Myocyte (in vitro differentiated cells): ENCODE measurements around the gene PIK3R2. TPM values are rescaled to one million over a fixed set of nuclear protein-coding genes. Genes with fewer than 3 reads are reported as not detected.

Experiments
- DNase-seq: peaks from one replicate; pipeline ENCODE4 v3.0.0-alpha.2; 2012; ENCODE audit warnings: low read depth
- total RNA-seq: library from RNA; depleted of rRNA; stranded (reverse); fragments of >200 nt; gene quantifications from 2 replicates; pipeline ENCODE4 v1.2.3, GENCODE V29; 2014

The PIK3R2 gene
- total RNA-seq, 1 donor from 2014 or later = 48.4 TPM

DNA sequence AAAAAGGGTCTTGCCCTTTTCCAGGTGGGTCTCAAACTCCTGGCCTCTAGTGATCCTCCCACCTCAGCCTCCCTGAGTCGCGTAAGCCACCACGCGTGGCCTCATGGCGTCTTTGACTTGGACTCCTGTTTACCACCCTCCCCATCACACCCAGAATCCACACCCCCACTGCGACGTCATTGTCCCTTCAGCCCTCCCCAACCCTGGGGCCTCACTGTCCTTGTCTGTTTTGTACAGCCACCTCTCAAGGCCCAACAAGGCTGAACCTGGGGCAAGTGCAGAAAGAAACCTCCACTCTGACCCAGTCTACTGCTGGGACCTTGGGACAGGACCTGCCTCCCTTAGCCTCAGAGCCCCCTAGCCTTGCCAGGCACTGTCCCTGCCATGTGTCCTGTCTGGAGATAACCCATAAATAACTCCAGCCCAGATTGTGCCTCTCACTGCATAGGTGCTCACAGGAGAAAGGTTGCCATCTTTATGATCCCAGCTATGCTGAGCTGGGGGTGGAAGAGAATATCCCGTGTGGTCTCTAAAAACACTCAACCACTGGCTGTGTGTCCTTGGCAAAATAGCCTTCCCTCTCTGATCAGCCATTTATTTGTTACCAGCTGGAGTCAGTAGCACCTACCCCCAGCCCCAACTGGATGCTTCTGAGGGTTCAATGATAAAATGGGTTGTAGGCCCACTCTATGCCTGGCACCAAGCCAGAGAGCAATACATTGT is 18.8 kb downstream of the PIK3R2 start:
- no peak for DNase-seq

- no peak for DNase-seq
Measured at GRCh38 chr19:18172331-18173053, 19.5 kb downstream of the PIK3R2 start.

GRCh38 chr19:18173054-18173571 is 20.1 kb downstream of the PIK3R2 start:
- DNase-seq = peak; percentile 28

GRCh38 chr19:18173572-18174288 is 20.8 kb downstream of the PIK3R2 start, which contains the start of gene IFI30:
Gene IFI30 (plus strand): TSS chr19:18173813. CDS start chr19:18173842, 29 bp downstream.
- peak; percentile 54 for DNase-seq

DNA sequence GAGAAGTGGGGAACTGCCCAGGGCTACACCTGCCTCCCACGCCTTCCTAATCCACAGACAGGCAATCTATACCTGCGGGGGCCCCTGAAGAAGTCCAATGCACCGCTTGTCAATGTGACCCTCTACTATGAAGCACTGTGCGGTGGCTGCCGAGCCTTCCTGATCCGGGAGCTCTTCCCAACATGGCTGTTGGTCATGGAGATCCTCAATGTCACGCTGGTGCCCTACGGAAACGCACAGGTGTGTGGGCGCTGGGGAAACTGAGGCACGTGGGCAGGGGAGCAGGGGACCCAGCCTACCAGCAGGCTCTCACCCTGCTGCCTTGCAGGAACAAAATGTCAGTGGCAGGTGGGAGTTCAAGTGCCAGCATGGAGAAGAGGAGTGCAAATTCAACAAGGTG is 22.0 kb downstream of the PIK3R2 start:
- no peak for DNase-seq

DNA sequence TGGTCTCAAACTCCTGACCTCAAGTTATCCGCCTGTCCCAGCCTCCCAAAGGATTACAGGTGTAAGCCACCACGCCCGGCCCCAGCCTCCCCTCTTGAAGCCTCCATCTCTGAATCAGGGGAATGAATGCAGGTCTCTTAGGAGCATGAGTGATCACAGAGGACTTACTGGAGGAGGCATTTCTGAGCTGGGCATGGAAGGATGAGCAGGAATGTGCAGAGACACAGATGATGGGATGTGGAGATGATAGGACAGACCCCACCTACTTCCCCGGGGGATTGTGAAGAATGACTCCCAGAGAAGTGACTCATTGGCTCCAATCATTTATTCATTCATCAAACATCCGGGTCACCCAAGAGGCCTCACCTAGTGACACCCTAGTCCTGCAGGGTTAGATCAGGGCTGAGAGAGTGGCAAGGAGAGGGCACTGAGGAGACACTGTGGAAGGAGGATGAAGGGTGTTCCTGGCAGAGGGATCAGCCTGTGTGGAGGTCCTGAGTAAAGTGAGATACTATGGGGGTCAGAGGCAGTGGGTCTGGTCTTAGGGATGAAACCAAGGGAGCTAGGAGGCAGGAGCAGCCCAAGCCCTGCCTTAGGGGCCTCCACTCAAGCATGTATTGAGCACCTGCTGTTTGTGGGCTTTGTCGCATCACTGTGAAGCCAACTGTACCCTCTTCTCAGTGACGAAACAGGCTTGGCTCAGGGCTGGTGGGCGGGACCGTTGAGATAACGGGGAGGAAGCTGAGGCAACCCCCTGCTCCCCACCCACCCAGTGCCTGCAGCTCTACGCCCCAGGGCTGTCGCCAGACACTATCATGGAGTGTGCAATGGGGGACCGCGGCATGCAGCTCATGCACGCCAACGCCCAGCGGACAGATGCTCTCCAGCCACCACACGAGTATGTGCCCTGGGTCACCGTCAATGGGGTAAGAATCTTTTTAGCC is 23.7 kb downstream of the PIK3R2 start:
- DNase-seq = no peak

DNA sequence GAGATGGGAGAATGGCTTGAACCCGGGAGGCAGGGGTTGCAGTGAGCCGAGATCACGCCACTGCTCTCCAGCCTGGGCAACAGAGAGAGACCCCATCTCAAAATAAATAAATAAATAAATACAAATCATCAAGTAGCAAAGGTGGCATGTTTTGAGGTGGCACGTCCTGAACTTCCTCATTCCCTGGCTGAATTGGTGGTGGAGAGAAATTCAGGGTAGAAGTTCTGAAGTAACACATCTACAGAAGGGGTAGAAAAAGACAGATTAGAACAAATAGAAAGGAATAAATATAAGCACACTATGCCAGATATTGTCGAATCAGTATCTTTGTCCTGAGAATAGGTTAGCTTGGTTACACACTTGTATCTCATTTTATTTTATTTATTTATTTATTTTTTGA is 27.0 kb downstream of the PIK3R2 start:
- DNase-seq = no peak

DNA sequence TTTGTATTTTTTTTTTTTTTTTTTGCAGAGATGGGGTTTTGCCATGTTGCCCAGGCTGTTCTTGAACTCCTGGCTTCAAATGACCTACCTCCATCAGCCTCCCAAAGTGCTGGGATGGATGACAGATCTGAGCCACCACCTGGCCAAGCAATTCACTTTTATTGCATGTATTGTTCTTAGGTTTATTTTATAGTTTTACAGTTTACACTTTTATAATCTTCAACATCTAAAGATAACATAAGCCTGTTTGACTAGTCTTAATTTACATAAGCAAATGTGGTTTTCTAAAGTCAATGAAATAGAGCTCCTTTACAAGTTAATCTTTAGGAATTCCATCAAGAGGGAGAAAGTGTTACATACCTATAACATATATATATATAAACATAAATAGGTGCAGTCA is 30.6 kb downstream of the PIK3R2 start:
- DNase-seq = no peak

- no peak for DNase-seq
Measured at GRCh38 chr19:18185538-18185937, 32.6 kb downstream of the PIK3R2 start.

- no peak for DNase-seq
Measured at GRCh38 chr19:18190278-18190677, 37.3 kb downstream of the PIK3R2 start.

- DNase-seq = no peak
Measured at GRCh38 chr19:18191640-18192062, 38.7 kb downstream of the PIK3R2 start.

DNA sequence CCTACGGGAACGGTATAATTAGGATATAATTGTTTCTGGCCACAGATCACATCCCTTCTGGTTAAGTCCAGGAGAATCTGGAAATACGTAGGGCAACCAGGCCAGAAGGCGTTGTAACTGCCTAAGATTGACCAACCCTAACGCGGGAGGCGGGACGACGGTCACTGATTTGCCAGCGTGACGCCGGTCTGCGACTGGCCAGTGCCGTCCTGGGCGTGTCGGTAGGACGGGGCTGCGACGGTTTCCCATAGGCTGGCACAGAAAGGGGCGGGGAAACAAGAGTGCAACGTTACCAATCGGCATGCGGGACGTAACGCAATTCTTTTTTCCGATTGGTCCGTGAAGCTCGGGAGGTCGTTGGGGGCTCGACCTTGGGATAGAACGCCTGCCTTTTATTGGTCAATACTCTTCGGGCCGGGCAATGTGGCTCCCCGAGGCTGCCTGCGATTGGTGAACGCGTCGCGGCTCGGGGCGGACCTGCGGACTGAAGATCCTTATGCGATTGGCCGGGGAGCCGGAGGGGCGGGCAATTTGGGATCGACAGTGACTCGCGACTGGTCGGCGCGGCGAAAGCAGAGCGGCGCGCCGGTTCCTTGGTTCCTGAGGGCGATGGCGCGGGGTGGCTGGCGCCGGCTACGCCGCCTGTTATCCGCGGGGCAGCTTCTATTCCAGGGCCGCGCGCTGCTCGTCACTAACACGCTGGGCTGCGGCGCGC is 39.9 kb downstream of the PIK3R2 start, which contains the start of gene MPV17L2:
MPV17L2 (plus strand) TSS at position 546 of the 715 bp plus-strand sequence; CDS start at position 610, 64 bp downstream.
- DNase-seq = peak; percentile 100

GRCh38 chr19:18193388-18194180 is 40.6 kb downstream of the PIK3R2 start:
- DNase-seq = no peak

GRCh38 chr19:18194181-18194530 is 41.2 kb downstream of the PIK3R2 start:
- no peak for DNase-seq

DNA sequence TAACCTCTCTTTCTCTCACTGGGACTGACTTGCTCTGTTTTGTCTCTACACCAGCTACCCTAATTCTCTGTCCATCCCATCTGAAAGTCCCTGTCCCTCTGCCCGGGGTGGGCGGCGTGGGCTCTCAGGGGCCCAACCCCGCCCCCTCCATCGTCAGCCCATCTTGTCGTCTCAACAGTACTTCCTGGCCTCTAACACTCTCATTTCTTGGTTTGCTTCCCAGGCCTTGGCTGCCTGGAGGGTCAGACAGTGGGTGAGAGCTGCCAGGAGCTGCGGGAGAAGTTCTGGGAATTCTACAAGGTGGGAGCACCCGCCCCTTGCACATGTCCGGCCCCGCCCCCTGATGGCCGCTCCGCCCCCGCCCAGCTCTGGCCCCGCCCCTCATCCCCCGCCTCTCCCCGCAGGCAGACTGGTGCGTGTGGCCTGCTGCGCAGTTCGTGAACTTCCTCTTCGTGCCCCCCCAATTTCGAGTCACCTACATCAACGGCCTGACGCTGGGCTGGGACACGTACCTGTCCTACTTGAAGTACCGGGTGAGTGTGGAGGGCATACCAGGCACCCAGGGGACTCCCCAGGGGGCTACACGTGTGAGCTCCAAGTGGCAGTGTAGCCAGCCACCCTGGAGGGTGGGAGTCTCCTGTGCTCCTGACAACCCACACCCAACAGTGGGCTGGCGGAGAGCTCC is 41.7 kb downstream of the PIK3R2 start:
- DNase-seq = no peak

GRCh38 chr19:18196511-18196845 is 43.5 kb downstream of the PIK3R2 start:
- DNase-seq = no peak

DNA sequence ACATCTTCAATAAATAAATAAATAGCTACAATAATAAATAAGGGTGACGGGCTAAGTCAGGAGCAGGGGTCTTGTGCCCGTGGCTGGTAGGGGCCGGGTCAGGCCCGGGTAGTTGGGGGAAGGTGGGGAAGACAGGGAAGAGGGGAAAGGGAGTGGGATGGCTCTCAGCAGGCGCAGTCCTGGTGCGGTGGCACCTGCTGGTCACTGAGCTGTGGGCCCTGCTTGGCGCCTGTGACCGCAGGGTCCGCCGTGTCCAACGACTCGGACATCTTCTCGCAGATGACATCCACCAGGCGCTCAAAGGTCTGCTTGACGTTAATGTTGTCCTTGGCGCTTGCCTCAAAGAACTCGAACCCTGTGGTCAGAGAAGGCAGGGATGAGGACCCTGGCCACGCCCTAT is 44.3 kb downstream of the PIK3R2 start:
- no peak for DNase-seq

GRCh38 chr19:18197941-18198340 is 45.0 kb downstream of the PIK3R2 start:
- DNase-seq = no peak

- DNase-seq = no peak
Measured at GRCh38 chr19:18198374-18198773, 45.4 kb downstream of the PIK3R2 start.
